HPDE6-E6E7 (cell line): Measurements from ENCODE around the gene GALNT9.
"Not testable (repeated sequence)": the region's sequence is repeated elsewhere in the genome, so short reads cannot be mapped to it uniquely, and the experiment has no call there.

Source experiments
- DNase-seq: peaks from one replicate; pipeline ENCODE4 v3.0.0; 2011; ENCODE audit warnings: missing footprints; ENCODE audit errors: extremely low spot score

GALNT9 gene

DNA sequence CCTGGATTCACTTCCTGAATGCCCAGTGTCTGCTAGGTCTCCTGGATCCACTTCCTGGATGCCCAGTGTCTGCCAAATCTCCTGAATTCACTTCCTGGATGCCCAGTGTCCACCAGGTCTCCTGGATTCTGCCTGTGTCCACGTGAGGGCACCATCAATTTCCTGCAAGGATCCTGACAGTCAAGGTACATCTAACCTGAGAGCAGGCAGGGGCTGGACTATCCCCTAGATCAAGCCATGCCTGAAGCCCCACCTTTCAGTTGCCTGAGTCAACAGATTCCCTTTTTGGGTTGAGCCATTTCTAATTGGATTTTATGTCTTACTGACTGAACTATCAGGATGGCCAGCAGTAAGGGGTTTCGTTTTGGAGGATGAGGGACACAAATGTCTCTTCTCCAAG lies 49.5 kb downstream of the GALNT9 start:
- DNase-seq = no peak

DNA sequence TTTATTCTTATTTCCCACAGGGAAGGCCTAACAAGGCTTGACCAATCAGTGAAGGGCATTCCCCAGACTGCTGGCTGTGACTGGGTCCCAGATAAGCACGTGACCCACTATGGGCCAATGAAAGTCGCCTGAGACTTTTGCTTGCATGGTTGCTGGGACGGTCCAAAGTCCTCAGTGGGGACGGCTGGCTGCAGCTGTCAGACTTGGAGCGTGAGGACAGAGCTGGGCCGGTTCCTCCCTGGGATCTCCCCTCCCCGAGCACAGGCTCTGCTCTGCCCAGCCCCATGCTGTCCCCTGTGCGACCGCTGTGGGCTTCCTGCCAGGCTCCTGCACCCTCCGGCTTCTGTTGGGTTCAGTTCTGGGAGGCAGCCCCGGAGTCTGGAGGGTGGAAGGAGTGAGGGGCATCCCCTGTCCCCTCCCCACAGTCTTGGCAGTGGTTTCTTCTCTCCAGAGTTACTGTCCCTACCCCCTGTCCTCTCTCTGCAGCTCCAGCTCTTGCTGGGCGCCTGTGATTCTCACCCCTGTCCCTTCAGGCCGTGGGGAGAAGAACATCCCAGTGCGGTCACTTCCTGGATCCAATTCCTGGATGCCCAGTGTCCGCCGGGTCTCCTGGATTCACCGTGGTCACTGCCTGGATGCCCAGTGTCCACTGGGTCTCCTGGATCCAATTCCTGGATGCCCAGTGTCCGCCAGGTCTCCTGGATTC lies 50.1 kb downstream of the GALNT9 start:
- DNase-seq = no peak

DNA sequence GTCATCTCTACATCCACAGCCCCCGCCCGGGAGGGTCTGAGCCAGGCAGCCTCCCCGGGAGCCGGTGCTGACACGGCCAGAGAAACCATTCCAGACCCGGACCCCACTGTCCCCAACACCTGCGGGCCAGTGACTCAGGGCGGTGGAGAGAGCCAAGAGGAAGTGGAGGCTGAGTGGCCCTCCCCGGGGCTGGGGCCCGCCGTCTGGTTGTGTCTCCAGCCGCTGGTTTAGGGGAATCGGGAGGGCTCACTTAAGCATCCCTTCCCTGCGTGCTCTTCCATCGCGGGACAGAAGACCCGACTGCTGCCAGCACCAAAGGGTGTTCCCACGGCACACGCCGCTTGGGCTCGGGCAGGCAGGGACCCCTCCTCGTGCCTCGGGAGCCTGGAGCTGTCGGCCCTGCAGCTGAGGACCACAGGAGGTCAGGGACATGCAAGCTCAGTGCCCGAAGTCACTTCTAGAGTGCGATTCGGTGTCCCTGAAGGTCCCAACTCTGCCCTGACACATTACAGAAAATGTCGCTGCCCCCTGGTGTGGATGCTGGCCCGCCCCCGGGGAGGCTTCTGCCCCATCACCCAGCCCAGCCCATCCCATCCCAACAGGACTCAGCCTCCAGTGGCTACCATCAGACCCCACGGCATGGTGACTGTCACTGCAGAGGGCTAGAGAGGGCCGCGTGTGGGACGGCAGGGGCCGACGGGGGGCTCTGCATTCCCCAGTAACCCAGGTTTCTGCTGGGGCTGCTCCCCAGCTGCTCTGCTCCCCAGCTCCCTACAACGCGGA lies 50.8 kb downstream of the GALNT9 start:
- no peak for DNase-seq

DNA sequence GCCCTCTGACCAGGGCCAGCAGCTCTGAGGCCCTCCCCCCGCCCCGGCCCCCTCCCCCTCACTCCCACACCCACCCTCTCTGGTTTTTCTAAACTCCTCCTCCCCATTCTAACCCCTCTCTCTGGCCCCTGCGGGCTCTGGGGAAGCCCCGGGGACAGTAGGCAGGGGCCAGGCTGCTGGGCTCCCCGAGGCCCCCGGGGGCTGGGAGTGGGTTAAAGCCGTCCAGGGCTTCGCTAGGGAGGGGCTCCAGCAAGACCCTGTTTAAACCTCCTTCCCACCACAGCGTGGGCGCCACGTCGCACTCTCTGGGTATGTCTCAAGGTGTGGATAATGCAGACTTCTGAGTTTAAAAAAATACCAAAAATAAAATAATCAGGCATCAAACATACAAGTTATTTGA lies 51.4 kb downstream of the GALNT9 start:
- no peak for DNase-seq

DNA sequence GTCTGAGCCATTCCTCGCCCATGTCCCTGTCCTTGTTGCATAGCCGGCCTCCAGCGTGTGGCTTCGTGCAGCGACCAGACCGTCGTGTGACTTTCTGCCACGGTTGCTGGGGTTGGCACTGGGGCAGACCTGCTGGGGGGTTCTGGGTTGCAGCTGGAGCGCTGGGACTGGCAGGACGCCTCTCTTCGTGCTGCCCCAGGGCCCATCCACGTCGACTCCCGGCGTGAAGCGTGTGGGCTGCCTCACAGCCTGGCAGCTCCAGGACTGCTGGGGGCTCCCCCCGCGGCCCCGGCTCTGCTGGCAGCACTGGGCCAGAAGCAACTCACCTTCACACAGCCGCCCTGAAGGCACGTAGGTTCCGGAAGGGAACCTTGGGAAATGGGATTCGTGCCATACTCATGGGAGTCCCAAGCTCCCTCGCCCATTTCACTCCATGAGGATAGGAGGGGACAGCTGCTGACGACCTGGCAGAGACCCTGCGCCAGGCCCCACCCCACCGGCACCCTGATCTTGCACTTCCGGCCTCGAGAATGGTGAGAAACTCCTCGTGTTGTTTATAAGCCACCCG lies 51.9 kb downstream of the GALNT9 start:
- no peak for DNase-seq

DNA sequence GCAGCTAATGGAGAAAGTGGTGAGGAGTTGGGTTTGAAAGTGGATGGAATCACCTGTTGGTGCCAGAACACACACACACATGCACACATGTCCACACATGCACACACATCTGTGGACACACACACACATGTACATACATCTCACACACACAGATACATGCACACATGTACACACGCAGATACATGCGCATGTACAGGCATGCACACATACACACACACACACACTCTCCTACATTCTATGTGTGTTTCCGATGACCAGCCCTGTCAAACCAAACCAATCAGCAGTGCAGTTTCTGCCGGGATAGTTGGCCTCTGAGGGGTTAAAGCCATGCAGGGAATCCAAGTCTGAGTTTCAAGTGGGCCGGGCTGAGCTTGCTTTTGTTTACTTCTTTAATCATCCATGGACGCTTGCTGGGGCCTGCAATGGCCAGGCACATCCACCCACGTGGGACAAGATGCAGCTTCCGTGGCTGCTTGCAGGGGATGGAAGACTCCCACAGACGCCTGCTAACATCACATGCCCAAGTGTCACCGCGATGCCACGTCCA lies 52.5 kb downstream of the GALNT9 start:
- no peak for DNase-seq

DNA sequence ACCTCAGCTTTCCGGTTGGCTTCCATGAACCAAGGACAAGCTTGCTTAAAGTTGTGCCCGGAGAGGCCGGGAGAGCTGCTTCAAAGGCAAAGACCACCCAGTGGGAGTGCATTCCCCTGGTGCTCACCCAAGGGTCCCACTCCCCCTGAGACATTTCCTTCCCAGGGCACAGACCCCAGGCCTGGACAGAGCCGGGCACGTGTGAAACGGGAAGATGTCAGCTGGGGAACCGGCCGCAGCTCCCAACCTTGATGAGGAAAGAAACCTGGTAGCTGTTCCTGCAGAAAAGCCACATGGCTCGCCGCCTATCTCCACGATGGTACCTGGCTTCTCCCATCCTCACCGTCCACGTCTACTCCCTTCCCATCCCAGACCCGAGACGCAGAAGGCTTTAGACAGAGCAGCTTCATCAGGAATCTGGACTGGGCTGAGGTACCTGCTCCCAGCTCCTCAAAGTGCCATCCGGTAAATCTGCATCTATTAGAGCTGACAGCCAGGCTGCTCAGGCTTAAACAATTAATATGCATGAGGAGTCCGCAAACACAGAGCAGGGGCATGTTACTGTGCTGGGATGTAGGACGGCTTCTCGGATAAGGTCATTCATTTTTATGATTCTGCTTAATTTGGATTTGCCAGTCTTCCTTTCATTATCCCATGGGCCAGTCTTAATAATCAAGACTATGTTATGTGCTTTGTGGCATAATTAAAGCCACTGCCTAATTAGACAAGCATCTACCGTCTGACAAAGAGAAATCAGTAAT lies 53.1 kb downstream of the GALNT9 start:
- DNase-seq = no peak

DNA sequence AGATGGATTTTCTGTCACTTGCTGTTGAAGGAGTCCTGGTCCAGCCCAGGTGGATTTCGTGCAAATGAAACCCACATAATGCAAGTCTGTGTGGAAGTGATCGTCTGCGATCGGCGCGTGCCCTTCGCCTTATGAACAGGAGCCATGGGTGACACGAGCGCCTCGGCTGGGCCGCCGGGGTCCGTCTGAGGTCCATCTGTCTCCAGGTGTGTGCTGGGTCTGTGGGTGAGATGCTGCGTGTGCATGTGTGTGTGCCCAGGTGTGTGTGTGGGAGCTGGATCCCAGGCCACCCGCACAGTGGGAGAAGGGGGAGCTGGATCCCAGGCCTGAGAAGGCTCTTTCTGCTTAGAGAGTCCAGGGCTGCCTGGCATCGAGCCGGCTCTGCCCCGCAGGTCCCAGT lies 53.8 kb downstream of the GALNT9 start:
- DNase-seq = no peak

DNA sequence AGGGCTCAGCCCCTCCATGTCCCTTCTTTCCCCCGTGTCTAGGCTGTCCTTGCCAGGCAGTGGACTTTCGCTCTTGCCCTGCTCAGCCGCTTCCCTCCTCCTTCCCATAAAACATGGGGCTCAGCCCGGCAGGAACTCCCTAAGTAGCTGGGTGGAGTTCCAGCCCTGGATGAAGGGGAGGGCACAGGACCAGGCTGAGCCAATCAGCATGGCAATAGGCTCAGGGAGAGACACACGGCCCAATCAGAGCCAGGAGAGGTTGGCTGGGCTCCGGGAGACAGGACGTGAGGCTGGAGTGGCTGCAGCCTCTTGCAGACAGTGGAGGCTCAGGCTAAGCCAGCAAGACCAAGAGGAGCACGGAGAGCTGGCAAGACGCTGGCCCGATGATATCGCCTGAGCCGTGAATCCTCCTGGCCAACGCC lies 54.3 kb downstream of the GALNT9 start:
- no peak for DNase-seq

DNA sequence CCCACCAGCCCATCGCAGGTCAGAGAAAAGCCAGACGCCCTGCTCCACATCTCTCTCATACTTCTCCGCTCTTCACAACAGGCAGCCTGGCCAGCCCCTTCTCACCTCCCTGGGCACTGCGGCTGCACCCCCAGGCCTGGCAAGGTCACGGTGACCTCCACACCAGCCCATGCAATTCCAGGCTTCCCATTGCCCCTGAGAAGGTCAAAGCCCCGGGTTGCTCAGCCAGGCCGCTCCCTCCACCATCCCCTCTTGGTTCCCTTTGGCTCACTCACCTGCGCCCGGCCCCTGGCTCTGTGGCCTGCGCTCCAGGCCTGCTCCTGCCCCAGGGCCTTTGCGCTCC lies 55.4 kb downstream of the GALNT9 start:
- DNase-seq = no peak

DNA sequence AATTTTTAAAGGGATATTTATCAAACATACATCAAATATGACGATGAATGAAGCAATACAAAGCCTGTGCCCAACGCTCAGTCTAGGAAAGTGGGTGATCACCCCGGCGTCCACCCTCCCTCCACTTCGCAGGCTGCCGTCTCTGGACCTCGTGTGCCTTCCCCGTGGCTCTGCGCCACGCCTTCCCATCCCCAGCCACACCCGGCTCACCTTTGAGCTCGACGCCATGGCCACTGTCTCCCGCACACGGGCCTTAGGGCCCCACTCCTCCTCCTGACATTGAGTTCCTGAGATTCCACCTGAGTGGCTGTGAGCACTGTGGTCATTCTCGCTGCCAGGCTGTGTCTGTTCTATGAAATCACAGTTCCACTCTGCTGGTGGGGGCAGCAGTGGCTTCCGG lies 56.7 kb downstream of the GALNT9 start:
- DNase-seq = no peak

DNA sequence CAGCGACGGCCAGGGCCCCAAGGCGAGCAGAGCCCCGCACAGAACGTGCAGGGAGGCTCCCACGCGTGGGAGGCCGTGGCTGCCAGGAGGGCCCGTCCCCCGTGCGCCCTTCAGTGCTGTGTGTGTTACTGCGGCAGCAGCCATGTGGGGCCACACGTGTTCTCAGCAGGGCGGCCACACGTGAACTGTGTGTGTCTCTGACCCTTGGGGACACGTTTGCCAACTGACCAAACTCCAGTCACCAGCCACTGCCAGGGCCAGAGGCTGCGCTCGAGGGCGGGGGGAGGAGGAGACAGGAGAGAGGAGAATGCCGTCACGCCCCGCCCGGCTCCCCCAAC lies 57.7 kb downstream of the GALNT9 start:
- no peak for DNase-seq

DNA sequence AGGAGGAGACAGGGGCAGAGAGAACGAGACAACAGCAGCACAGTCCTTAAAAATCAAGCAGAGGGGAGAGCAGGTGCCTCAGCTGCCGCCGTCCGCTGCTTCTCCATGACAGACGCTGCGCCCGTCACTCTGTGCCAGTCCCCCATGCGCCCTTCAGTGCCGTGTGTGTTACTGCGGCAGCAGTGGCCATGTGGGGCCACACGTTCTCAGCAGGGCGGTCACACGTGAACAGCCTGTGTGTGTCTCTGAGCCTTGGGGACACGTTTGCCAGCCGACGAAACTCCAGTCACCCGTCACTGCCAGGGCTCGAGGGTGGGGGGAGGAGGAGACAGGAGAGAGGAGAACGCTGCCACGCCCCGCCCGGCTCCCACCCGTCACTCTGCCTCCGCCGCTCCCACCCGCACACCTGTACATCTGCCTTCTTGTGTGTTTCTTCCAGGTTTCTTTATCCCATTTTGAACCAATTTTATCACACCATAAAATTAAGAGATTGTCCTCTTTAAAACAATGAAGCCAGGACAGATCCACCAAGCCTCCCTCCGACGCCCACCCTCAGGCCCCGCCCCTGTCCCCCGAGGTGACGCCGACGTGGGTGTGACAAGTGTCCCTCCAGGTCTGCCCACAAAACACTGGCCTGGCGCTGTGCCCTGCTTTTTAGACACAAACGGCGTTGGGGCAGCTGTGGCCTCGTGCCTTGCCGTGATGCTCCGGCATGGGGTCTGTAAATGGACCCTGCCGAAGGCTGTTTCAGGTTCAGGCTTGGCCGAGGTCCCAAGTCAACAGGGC lies 58.2 kb downstream of the GALNT9 start:
- no peak for DNase-seq

DNA sequence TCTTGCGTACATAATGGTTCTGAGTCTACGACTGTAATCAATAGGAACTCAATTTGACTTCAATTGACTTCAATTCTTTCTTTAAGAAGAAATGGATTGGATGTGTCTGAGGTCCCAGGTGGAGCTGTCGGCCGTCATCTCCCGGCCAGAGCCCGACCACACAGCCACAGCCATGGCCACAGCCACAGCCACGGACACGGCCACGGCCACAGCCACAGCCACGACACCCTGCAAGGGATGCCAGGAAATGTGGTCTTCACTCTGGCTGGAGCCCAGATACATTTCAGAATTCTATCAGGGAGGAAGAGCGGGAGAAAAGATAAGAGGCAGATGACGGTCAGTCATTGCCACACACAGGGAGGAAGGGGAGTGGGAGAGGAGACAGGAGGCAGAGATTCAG lies 58.9 kb downstream of the GALNT9 start:
- no peak for DNase-seq

DNA sequence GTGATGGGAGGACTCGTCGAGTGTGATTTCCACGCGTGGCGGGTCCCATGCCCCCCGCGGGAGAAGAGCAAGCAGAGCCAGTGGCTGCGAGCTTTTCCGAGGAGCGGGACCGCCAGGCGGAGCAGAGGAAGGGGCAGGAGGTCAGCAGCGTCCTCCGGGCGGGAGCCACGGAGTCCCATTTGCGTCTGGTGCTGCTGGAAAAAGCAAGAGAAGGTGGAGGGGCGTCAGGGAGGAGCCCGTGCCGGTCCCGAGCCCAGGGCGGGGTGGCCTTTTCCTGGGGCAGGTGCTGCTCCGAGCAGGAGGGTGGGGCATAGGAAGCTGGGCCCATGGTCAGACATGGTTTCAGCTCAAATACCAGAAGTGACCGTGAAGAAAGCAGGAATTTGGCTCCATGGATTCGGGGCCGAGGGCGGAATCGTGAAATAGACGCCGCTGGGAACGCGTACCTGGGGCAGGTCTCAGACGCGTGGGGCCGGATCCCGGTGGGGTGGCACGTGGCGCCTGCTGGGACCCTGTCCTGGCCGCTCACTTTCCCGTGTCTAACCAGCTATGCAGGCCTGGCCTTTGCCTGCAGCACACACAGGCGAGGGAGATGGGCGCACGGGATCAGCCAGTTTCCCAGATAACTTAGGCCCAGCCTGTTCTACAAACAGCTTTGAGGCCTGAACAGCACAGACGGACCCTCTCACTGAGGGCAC lies 60.0 kb downstream of the GALNT9 start:
- no peak for DNase-seq

DNA sequence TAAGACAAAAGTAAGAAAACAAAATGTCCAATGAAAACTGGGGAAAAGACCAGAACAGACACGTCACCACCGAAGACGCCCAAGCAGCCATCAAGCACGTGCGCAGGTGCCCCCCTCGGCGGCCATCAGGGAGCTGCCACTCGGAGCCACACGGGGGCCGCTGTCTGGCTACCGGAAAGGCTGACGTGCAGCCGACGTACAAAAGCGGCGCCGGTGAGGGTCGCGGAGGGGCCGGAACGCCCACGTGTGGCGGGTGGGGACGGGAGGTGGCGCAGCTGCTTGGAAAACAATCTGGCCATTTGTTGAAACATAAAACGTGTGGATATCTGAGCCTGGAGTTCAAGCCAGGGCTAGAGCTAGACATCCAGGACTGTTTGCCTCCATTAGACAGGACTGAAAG lies 60.7 kb downstream of the GALNT9 start:
- DNase-seq = no peak

DNA sequence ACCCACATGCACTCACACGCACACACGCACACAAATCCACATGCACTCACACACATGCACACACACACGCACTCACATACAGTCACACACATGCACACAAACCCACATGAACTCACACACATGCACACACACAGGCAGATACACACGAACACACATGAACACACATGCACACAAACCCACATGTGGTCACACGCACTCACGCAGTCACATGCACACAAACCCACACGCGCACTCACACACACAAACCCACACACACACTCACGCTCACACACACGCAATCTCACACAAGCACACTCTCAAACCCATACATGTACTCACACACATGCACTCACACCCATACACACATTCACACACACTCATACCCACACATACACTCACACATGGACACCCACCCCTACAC lies 61.5 kb downstream of the GALNT9 start:
- no peak for DNase-seq

DNA sequence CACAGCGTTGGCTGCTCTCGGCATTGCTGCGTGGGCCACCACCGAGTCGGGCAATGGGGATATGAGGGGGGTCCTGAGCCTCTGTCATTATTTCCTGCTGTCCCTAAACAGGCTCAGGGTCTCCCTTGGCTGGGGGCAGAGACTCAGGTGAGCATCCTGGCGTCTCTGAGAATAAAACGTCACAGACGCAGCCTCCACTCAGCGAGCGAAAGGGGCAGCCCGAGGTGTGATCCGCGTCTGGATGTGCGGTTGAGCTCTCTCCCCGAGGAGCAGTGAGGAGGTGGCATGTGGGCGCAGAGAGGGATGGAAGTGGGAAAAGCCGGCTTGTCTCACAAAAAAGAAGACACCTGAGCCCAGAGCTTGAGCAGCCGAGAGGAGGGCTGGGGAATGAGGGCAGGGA lies 62.6 kb downstream of the GALNT9 start:
- no peak for DNase-seq

DNA sequence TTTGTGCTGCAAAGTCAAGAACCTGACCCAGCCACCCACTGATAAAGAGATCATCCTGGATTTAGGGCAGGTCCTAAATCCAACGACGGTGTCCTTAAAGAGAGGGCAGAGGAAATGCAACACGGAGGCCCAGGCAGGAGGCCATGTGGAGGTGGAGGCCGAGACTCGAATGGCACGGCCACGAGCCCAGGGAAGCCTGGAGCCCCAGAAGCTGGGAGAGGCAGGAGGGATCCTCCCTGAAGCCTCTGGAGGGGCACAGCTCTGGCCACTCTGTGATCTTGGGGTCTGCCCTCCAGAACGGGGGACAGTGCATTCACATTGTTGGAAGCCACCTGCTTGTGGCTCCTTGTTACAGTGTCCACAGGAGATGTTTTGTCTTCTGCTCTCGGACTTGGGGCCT lies 63.0 kb downstream of the GALNT9 start:
- no peak for DNase-seq

DNA sequence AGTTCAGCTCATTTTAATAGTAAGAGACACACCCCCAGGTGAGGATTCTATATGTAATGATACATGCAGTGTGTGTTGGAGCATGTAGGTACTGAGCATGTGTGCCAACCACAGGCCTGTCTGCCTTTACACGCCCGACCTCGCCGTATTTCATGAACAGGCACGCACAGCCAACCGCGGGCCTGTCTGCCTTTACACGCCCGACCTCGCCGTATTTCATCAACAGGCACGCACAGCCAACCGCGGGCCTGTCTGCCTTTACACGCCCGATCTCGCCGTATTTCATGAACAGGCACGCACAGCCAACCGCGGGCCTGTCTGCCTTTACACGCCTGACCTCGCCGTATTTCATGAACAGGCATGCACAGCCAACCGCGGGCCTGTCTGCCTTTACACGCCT lies 63.6 kb downstream of the GALNT9 start:
- not testable (repeated sequence) for DNase-seq
